ENCODE measurements around the gene CHST14.
"Not testable (repeated sequence)": the region's sequence is repeated elsewhere in the genome, so short reads cannot be mapped to it uniquely, and the experiment has no call there.

CHST14 gene

GRCh38 chr15:40449275-40449674, 21.5 kb upstream of the CHST14 start:
- no peak for TF ChIP-seq CTCF (IDR thresholded peaks at IDR 0.05)
- DNase-seq (ENCODE audit: low spot score), result no peak
- Histone ChIP-seq H3K4me3 (no peak overlapping the region), H3K27ac (no peak overlapping the region)

GRCh38 chr15:40450047-40450446, 20.7 kb upstream of the CHST14 start:
- DNase-seq (ENCODE audit: low spot score), result no peak
- Histone ChIP-seq H3K27ac (no peak overlapping the region), H3K4me3 (no peak overlapping the region)
- TF ChIP-seq CTCF (IDR thresholded peaks at IDR 0.05), result no peak

- H3K4me3 ChIP-seq, result no peak overlapping the region
- H3K27ac ChIP-seq, result no peak overlapping the region
- no peak for DNase-seq (ENCODE audit: low spot score)
- no peak for TF ChIP-seq CTCF (IDR thresholded peaks at IDR 0.05)
These were observed 19.1 kb upstream of the CHST14 start for GRCh38 chr15:40451527-40452158.

DNA sequence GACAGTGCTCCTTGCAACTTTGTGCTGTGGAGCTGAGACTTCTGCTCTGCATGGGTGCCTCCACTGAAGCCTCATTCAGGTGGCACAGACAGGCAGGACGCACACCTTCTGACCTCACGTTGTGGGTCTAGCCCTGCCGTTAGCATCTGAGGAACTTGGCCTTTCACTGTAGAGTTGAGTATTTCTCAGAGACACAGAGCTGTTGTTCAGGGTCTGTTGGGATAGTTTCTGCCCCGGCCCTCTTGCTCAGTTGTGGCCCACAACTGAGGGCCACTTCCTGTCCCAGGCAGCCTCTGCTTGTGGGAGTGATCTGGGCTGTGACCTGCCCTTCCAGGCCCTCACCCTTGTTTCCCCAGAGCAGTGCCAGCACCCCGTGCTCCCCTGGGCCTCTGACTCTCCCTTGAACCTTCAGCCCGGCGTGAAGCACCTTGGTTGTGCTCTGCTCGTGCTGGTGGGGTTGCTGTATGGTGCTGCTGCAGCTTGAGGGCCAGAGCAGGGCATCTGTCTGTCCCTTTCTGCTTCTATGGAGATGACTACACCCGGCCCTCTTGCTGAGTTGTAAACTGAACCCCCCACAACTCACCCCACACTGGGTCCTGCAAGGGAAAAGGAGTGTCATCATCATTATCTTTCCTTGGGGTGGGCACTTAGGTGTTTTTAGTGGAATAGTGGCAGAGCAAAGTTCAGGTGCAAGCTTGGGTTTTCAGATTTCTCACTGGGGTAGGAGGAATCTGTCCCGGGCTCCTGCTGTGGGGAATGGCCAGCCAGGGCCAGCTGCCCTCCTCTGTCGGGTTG, 18.3 kb upstream of the CHST14 start:
- no peak for DNase-seq (ENCODE audit: low spot score)
- Histone ChIP-seq H3K4me3 (no peak overlapping the region), H3K27ac (no peak overlapping the region)
- TF ChIP-seq CTCF (IDR thresholded peaks at IDR 0.05), result no peak

- H3K27ac ChIP-seq; DNase-seq (ENCODE audit: low spot score): not testable (repeated sequence)
These were observed 16.8 kb upstream of the CHST14 start for GRCh38 chr15:40453941-40454340.

GRCh38 chr15:40454904-40455391, 15.8 kb upstream of the CHST14 start:
- no peak for TF ChIP-seq CTCF (IDR thresholded peaks at IDR 0.05)
- no peak overlapping the region for H3K27ac ChIP-seq
- DNase-seq (ENCODE audit: low spot score), result no peak
- no peak overlapping the region for H3K4me3 ChIP-seq

More at GRCh38 chr15:40453941-40454340, 16.8 kb upstream of the CHST14 start:
- not testable (repeated sequence) for H3K4me3 ChIP-seq

DNA sequence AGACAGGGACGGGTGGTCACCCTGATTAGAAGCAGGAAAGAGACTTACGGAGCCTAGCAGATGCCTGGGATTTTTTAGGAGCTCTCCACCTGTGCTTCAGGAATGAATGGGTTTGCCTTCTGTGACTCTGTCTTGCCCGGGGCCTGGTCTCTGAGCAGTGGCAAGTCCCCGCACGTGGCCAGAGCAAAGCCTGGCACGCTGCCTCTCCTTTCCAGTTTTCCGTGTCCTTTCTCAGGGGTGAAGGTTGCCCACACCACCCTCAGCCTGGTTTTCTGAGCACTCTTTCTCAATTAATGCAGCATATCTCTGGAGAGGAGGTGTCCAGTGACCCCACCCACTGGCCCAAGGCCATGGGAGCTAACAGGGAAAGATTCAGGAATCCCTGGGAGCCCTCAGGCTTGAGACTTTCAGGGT, 14.5 kb upstream of the CHST14 start:
- no peak overlapping the region for H3K4me3 ChIP-seq
- no peak overlapping the region for H3K27ac ChIP-seq
- DNase-seq (ENCODE audit: low spot score), result no peak
- no peak for TF ChIP-seq CTCF (IDR thresholded peaks at IDR 0.05)
